SK-N-SH treated with all-trans-retinoic acid at 6 μM for 48 hours (cell line): ENCODE measurements around the gene DDX42.
A peak's percentile ranks its signal among the peaks of the same experiment; 100 is the strongest.

ENCODE experiments used
- ATAC-seq: fragments of 200-7000 bp; cut with Tn5 transposase; 3 replicates; pipeline ENCODE4 v1.9.1; 2020; ENCODE audit warnings: mild to moderate bottlenecking, moderate library complexity
- ARNTL ChIP-seq: fragments of 450-650 bp; formaldehyde crosslinking; IDR thresholded peaks from 2 replicates; pipeline ENCODE4 v1.5.0; 2020; ENCODE audit warnings: low read depth, mild to moderate bottlenecking, moderate library complexity, borderline replicate concordance
- BACH2 ChIP-seq: fragments of 250-450 bp; sonication (Bioruptor Pico); IDR thresholded peaks from 2 replicates; pipeline ENCODE4 v1.9.0; 2021; ENCODE audit warnings: mild to moderate bottlenecking, borderline replicate concordance
- CREB5 ChIP-seq: fragments of 250-450 bp; sonication (Bioruptor Pico); IDR thresholded peaks from 2 replicates; pipeline ENCODE4 v1.5.1; 2020; ENCODE audit warnings: low read depth, mild to moderate bottlenecking, moderate library complexity
- CSRNP3 ChIP-seq: fragments of 250-450 bp; sonication (Bioruptor Pico); IDR thresholded peaks from 2 replicates; pipeline ENCODE4 v1.5.1; 2021; ENCODE audit warnings: mild to moderate bottlenecking, moderate library complexity
- GLIS3 ChIP-seq: fragments of 250-450 bp; sonication (Bioruptor Pico); IDR thresholded peaks from 2 replicates; pipeline ENCODE4 v1.5.0; 2020; ENCODE audit warnings: mild to moderate bottlenecking, moderate library complexity
- ISL1 ChIP-seq: fragments of 250-450 bp; sonication (Bioruptor Pico); IDR thresholded peaks from 2 replicates; pipeline ENCODE4 v2.1.2; 2022; ENCODE audit warnings: mild to moderate bottlenecking, moderate library complexity
- OSR1 ChIP-seq: fragments of 250-450 bp; sonication (Bioruptor Pico); IDR thresholded peaks from 2 replicates; pipeline ENCODE4 v1.8.0; 2022; ENCODE audit warnings: moderate library complexity, mild to moderate bottlenecking, inconsistent platforms
- PPARA ChIP-seq: fragments of 250-450 bp; sonication (Bioruptor Pico); IDR thresholded peaks from 2 replicates; pipeline ENCODE4 v1.5.0; 2020; ENCODE audit warnings: mild to moderate bottlenecking, borderline replicate concordance
- RARB ChIP-seq: fragments of 250-450 bp; sonication (Bioruptor Pico); IDR thresholded peaks from 2 replicates; pipeline ENCODE4 v1.8.0; 2021; ENCODE audit warnings: mild to moderate bottlenecking, moderate library complexity
- SNAI2 ChIP-seq: fragments of 250-450 bp; sonication (Bioruptor Pico); IDR thresholded peaks from 2 replicates; pipeline ENCODE4 v1.5.0; 2020; ENCODE audit warnings: mild to moderate bottlenecking, moderate library complexity
- TCF4 ChIP-seq: fragments of 250-450 bp; sonication (Bioruptor Pico); IDR thresholded peaks from 2 replicates; pipeline ENCODE4 v1.8.0; 2021; ENCODE audit warnings: mild to moderate bottlenecking, moderate library complexity, borderline replicate concordance
- TSHZ2 ChIP-seq: fragments of 250-450 bp; sonication (Bioruptor Pico); IDR thresholded peaks from 2 replicates; pipeline ENCODE4 v1.5.0; 2020; ENCODE audit warnings: mild to moderate bottlenecking, moderate library complexity
- ZC3H10 ChIP-seq: fragments of 250-450 bp; sonication (Bioruptor Pico); IDR thresholded peaks from 2 replicates; pipeline ENCODE4 v1.5.1; 2021; ENCODE audit warnings: mild to moderate bottlenecking, moderate library complexity
- ZFP3 ChIP-seq: fragments of 250-450 bp; sonication (Bioruptor Pico); IDR thresholded peaks from 2 replicates; pipeline ENCODE4 v1.5.0; 2020; ENCODE audit warnings: mild to moderate bottlenecking, moderate library complexity
- ZFP30 ChIP-seq: fragments of 450-650 bp; formaldehyde crosslinking; IDR thresholded peaks from 2 replicates; pipeline ENCODE4 v1.5.0; 2022; ENCODE audit warnings: mild to moderate bottlenecking, moderate library complexity
- ZNF565 ChIP-seq: fragments of 450-650 bp; formaldehyde crosslinking; conservative IDR thresholded peaks from 2 replicates; pipeline ENCODE4 v1.5.0; 2020; ENCODE audit warnings: low read depth, mild to moderate bottlenecking, moderate library complexity
- ZNF70 ChIP-seq: fragments of 450-650 bp; formaldehyde crosslinking; IDR thresholded peaks from 2 replicates; pipeline ENCODE4 v1.5.0; 2020; ENCODE audit warnings: mild to moderate bottlenecking, moderate library complexity
- ZNF8 ChIP-seq: fragments of 450-650 bp; formaldehyde crosslinking; IDR thresholded peaks from 2 replicates; pipeline ENCODE4 v1.5.0; 2020; ENCODE audit warnings: mild to moderate bottlenecking, moderate library complexity

The DDX42 gene

GRCh38 chr17:63834431-63835166 lies 60.6 kb downstream of the DDX42 start:
- TF ChIP-seq ISL1 (CRISPR knock-in tag) = no peak
- no peak for TF ChIP-seq TSHZ2 (CRISPR knock-in tag)
- no peak for TF ChIP-seq ZNF8 (CRISPR knock-in tag)
- TF ChIP-seq OSR1 = no peak
- TF ChIP-seq BACH2 (CRISPR knock-in tag) = no peak
- TF ChIP-seq ZFP30 (CRISPR knock-in tag) = no peak
- no peak for TF ChIP-seq GLIS3
- TF ChIP-seq PPARA (CRISPR knock-in tag) = no peak
- peak; percentile 94 for ATAC-seq

- TF ChIP-seq ZNF70 (CRISPR knock-in tag) (no peak), ARNTL (CRISPR knock-in tag) (no peak), CSRNP3 (no peak), ZFP3 (CRISPR knock-in tag) (no peak), GLIS3 (no peak), TSHZ2 (CRISPR knock-in tag) (no peak), ZC3H10 (CRISPR knock-in tag) (no peak), SNAI2 (CRISPR knock-in tag) (no peak), ZNF565 (CRISPR knock-in tag) (no peak), OSR1 (no peak), ZFP30 (CRISPR knock-in tag) (no peak), ZNF8 (CRISPR knock-in tag) (no peak)
These were observed 61.3 kb downstream of the DDX42 start for GRCh38 chr17:63835167-63835720.

GRCh38 chr17:63836811-63837210 lies 62.8 kb downstream of the DDX42 start:
- no peak for TF ChIP-seq RARB (CRISPR knock-in tag)
- no peak for TF ChIP-seq ZC3H10 (CRISPR knock-in tag)
- TF ChIP-seq BACH2 (CRISPR knock-in tag) = no peak
- no peak for TF ChIP-seq TCF4 (CRISPR knock-in tag)
- no peak for TF ChIP-seq CREB5 (CRISPR knock-in tag)
- TF ChIP-seq ZNF70 (CRISPR knock-in tag) = no peak
- TF ChIP-seq ZFP3 (CRISPR knock-in tag) = no peak
- TF ChIP-seq GLIS3 = no peak
- TF ChIP-seq, all 23 proteins: peak for 0
- no peak for ATAC-seq

More at GRCh38 chr17:63835167-63835720, 61.3 kb downstream of the DDX42 start:
- ATAC-seq = no peak

- no peak for ATAC-seq
These were observed 63.5 kb downstream of the DDX42 start for GRCh38 chr17:63837480-63837879.

More at GRCh38 chr17:63837480-63837879, 63.5 kb downstream of the DDX42 start:
- no peak for TF ChIP-seq PPARA (CRISPR knock-in tag)
